PFSK-1 (cell line): Measurements from ENCODE around the gene TSPYL2.

ENCODE experiments used
- FOXP2 ChIP-seq: optimal IDR thresholded peaks from 2 replicates; pipeline ENCODE3; 2011; ENCODE audit warnings: borderline replicate concordance, control low read depth, inconsistent platforms; ENCODE audit not compliant: insufficient read depth; ENCODE audit errors: extremely low read length, extremely low read depth
- POLR2AphosphoS5 ChIP-seq: IDR thresholded peaks from 2 replicates; pipeline ENCODE4 v1.6.1; 2012; ENCODE audit warnings: low read depth, mild to moderate bottlenecking, control low read depth, low read length, moderate library complexity
- REST ChIP-seq, 2 experiments: IDR thresholded peaks; 2 replicates each; pipeline versions ENCODE4 v1.6.1 to v1.8.0; 2011 to 2012; ENCODE audit warnings: low read depth in 2 of 2, low read length in 2 of 2, control low read depth in 1 of 2, inconsistent platforms in 1 of 2, mild to moderate bottlenecking in 1 of 2, moderate library complexity in 1 of 2; ENCODE audit not compliant: insufficient read depth in 1 of 2
- SIN3A ChIP-seq: IDR thresholded peaks from 2 replicates; pipeline ENCODE4 v1.6.1; 2012; ENCODE audit warnings: mild to moderate bottlenecking, low read length, moderate library complexity, borderline replicate concordance; ENCODE audit not compliant: insufficient read depth
- TAF1 ChIP-seq: IDR thresholded peaks from 2 replicates; pipeline ENCODE4 v1.6.1; 2012; ENCODE audit warnings: low read length, control low read depth, borderline replicate concordance; ENCODE audit not compliant: insufficient read depth

TSPYL2 gene

DNA sequence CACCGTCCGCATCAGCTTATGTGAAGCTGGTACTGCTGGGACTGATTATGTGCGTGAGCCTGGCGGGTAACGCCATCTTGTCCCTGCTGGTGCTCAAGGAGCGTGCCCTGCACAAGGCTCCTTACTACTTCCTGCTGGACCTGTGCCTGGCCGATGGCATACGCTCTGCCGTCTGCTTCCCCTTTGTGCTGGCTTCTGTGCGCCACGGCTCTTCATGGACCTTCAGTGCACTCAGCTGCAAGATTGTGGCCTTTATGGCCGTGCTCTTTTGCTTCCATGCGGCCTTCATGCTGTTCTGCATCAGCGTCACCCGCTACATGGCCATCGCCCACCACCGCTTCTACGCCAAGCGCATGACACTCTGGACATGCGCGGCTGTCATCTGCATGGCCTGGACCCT is 5.5 kb upstream of the TSPYL2 start:
- TF ChIP-seq REST (IDR thresholded peaks at IDR 0.05; ENCODE audit: insufficient read depth in 1 of 2, low read depth in 2 of 2, low read length in 2 of 2): no peak
- no peak for TF ChIP-seq TAF1
- no peak for TF ChIP-seq FOXP2
- no peak for TF ChIP-seq POLR2AphosphoS5
- no peak for TF ChIP-seq SIN3A

DNA sequence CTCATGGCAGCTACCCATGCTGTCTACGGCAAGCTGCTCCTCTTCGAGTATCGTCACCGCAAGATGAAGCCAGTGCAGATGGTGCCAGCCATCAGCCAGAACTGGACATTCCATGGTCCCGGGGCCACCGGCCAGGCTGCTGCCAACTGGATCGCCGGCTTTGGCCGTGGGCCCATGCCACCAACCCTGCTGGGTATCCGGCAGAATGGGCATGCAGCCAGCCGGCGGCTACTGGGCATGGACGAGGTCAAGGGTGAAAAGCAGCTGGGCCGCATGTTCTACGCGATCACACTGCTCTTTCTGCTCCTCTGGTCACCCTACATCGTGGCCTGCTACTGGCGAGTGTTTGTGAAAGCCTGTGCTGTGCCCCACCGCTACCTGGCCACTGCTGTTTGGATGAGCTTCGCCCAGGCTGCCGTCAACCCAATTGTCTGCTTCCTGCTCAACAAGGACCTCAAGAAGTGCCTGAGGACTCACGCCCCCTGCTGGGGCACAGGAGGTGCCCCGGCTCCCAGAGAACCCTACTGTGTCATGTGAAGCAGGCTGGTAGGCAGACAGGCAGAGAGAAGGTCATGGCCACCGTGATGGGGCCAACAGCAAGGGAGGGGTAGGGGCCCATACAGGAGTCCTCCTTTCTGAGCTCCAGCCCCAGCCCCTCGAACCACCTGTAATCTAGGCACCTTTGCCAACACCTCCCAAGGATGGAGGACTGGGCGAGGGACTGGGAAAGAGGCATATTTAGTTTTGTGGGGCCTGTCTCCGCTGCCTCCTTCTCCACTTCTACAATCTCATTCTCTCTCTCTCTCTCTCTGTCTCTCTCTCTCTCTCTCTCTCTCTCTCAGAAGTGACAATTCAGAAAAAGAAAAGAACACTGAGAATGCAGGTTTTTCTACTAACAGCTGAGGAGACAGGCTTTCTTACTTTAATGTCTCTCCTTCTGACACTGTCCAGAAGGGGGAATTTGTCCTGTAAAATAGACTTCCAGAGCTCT is 4.7 kb upstream of the TSPYL2 start:
- TF ChIP-seq SIN3A: no peak
- no peak for TF ChIP-seq TAF1
- TF ChIP-seq REST (IDR thresholded peaks at IDR 0.05; ENCODE audit: insufficient read depth in 1 of 2, low read depth in 2 of 2, low read length in 2 of 2): no peak
- TF ChIP-seq POLR2AphosphoS5: no peak
- TF ChIP-seq FOXP2: no peak

DNA sequence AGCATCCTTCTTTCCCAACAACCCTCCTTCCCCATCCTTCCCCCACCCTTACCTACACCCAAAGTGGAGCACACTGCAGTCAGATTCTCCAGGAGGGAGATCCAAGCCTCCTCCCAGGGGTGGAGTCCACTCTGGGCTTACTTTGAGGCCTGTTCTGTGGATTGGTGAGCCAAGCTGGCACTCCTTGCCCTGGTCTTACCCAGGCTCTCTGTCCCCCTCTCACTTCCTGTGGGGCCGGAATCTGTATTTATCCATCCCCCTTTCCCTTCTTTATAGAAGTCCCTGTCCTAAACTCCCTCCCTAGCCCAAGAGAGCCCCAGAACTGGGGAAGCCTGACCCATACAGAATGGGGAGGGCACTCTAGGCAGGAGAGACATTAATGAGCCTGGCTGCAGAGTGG is 3.2 kb upstream of the TSPYL2 start:
- TF ChIP-seq TAF1 (no peak), SIN3A (no peak), FOXP2 (no peak), REST (IDR thresholded peaks at IDR 0.05; ENCODE audit: insufficient read depth in 1 of 2, low read depth in 2 of 2, low read length in 2 of 2) (no peak), POLR2AphosphoS5 (no peak)

DNA sequence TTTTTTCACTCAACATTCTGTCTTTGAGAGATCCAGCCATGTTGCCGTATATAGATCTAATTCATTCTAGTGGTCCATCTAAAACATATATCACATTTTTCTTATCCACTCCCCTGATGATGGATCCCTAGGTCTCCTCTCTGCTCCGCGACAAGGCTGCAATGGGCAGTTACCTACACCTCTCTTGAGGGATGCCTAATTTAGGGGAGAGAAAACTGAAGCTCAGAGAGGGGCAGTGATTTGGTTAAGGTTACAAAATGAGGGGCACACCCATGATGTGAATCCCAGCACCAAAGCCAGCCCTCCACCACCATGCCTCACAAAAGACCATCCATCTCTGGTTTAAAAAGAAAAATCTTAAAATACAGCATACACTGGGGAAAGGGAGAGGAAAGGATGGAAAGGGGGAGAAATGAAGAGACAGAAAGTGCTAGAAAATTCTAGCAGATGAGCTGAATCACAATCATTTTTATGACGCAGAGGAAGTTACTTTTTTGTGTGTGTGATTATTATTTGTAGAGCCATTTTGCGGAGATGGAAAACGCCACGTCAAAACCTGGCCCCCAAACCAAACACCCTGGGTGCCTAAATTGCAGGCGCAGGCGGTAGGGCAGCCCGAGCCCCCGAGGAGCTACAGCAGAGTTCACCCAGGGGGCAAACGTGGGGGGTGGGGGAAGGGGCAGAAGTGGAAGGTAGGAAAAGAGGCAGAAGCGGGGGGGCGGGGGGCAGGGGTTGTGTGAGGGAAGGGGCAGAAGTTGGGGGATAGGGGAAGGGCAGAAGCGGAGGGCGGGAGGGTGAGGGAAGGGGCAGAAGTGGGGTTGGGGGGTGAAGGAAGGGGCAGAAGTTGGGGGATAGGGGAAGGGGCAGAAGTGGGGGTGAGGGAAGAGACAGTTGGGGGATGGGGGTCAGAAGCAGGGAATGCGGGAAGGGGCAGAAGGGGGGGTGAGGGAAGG is 1.3 kb upstream of the TSPYL2 start:
- no peak for TF ChIP-seq TAF1
- TF ChIP-seq FOXP2: no peak
- TF ChIP-seq REST (IDR thresholded peaks at IDR 0.05; ENCODE audit: insufficient read depth in 1 of 2, low read depth in 2 of 2, low read length in 2 of 2): no peak
- no peak for TF ChIP-seq SIN3A
- no peak for TF ChIP-seq POLR2AphosphoS5
